HG03460 (cell line): Measurements from ENCODE around the gene EML4.

Source experiments
- ATAC-seq: cut with Tn5 transposase; IDR thresholded peaks from one replicate; pipeline ENCODE4 v1.9.1; 2021; ENCODE audit not compliant: unreplicated experiment

Gene EML4

DNA sequence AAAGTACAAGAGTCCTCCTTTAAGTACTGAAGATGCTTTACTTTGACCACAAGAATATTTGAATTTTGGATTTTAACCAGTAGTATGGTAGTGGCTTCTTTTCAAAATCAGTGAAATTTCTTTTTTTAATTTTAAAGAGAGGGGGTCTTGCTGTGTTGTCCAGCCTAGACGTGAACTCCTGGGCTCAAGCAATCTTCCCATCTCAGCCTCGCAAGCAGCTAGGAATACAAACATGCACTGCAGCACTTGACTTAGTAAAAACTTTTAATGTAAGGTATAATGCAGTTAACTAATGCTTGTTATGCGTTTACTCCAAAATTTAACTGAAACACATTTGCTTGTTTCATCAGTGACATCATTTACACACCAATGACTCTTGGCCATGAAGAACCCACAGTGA, 49.6 kb downstream of the EML4 start:
- no peak for ATAC-seq

DNA sequence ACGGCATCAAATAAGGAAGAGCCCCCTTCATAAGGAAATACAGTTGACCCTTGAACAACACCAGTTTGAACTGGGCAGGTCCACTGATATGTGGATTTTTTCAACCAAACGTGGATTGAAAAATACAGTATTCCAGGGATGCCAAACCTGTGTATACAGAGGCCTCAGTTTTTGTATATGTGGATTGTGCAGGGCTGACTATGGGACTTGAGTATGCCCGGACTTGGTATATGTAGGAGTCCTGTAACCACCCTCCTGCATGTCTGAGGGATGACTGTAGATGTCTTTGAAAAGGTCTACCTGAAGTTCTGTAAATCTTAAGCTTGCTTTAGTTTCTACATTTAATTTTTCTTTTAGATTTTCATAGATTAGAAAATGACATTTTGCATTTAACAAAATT, 50.0 kb downstream of the EML4 start:
- no peak for ATAC-seq

DNA sequence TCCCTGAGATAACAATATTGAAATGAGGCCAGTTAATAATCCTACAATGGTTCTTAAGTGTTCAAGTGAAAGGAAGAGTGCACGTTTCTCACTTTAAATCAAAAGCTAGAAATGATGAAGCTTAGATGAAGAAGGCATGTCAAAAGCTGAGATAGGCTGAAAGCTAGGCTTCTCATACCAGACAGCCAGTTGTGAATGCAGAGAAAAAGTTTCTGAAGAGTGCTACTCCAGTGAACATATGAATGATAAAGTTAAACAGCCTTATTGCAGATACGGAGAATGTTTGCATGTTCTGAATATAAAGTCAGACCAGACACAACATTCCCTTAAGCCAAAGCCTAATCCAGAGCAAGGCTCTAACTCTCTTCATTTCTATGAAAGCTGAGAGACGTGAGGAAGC, 51.4 kb downstream of the EML4 start:
- ATAC-seq = no peak

DNA sequence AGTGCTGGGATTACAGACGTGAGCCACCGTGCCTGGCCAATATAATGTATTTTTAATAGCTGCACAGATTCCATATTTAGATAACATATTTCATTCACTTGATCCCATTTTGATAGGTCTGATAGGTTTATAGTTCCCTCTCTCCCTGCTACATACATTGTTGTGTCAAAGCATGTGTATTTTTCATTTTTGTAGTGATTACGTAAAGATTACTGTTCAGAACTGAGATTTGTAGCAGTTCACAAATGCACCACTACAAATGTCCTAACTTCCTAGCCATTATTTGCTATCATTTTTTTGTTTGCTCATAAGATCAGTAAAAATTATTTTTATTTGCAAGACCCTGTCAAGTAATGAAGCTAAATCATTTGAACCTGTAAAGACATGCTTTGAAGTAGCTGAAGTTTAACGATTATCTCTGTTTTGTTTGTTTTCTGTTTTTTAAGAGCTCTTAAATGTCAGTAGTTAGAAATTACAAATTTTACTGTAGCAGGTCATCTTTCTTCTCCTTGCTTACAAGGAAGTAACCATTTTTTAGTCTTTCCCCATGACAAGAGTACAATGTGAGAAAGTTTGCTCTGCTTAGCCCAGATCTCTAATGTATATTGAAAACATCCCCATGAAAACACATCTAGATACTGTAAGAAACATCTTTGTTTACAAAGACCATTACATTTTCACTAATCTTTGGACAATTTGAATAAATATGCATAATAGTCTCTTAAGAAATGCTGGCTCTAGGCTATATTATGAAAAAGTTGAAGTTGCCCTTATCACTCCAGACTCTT, 54.1 kb downstream of the EML4 start:
- ATAC-seq = no peak

DNA sequence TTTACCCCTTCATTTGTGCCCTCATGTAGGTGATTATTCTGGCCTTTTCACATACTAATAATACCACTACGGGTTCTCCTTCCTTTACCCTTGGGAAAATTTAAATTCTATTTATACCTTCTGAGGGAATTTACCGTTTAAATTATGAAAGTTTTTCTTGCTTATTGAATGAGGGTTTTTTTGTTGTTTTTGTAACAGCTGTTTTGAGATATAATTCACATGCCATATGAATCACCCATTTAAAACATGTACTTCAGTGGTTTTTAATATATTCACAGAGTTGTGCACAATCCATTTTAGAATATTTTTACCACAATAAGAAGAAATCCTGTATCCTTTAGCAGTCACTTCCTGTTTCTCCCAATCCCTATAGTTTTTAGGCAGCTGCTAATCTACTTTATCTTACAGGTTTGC, 54.7 kb downstream of the EML4 start:
- ATAC-seq = no peak

DNA sequence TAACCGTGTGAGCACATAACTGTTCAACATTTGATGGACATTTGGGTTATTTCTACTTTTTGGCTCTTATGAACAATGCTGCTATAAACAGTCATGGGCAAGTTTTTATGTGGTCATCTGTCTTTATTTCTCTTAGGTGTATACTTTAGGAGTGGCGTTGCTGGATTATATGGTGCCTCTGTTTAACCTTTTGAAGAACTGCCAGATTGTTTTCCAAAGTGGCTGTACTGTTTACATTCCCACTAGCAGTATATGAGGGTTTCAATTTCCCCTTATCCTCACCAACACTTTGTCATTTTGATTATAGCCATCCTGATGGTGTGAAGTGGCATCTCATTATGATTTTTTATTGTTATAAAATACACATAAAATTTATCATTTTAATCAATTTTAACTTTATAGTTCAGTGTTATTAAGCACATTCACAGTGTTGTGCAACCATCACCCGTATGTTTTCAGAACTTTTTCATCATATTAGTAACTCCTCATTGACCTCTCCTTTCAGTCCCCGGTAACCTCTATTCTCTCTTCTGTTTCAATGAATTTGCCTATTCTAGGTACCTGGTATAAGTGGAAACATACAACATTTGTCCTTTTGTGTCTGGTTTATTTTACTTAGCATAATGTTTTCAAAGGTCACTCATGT, 55.4 kb downstream of the EML4 start:
- no peak for ATAC-seq

DNA sequence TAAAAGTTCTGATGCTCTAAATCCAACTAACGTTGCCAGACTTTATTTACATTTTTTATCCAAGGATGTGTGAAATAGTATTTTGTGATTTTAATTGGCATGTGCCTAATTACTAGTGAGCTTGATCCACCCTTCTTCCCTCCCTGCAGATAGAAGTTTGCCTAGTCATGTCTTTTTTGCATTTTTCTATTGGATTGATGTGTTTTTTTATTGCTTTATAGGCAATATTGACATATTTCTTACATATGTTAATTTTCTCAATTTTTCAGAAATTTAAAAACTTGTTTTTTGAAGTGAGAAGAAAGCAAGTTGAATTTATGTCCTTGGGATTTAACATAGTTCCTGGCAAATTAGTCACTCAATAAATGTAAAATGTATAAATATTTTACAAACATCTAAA, 56.4 kb downstream of the EML4 start:
- ATAC-seq = no peak

DNA sequence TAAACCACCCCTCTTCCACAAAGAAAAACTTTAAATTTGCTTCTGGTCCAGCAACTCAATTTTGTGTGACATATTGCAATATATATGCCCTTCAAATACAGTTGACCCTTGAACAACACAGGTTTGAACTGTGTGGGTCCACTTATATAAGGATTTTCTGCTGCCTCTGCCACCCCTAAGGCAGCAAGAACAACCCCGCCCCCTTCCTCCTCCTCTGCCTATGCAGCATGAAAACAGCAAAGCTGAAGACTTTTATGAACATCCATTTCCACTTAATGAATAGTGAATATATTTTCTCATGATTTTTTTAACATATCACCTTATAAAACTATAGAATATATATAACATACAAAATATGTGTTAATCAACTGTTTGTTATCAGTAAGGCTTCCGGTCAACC, 58.3 kb downstream of the EML4 start:
- no peak for ATAC-seq

DNA sequence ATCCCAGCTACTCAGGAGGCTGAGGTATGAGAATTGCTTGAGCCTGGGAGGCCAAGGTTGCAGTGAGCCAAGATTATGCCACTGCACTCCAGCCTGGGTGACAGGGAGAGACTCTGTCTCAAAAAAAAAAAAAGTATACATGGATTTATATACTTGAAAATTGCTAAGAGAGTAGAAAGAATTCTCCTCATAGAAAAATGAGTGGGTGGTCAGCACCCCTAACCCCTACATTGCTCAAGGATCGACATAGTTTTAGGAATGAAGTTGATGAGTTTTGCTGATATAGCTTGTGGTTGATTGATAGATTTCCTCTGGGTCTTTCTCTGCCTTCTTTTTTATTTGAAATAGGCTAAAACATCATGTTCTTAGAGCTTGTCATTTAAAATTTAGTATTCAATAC, 58.9 kb downstream of the EML4 start:
- no peak for ATAC-seq

DNA sequence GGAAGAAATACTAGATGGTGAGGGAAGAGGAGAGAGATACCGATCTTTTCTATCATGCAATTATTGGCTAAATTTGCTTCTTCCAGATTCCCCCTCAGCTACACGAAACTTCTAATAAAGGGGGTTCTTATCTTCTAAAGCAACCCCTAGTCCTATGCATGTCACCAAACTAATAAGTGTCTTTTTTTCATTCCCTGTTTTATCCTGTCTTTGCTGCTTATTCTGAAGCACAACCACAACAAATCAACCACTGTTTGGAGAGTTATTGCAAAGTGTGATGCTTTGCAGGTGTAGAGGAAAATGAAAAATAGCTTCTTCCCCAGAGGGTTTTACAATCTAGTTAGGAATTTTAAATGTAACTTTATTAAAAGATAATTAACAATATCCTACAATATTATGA, 60.8 kb downstream of the EML4 start:
- ATAC-seq = no peak

DNA sequence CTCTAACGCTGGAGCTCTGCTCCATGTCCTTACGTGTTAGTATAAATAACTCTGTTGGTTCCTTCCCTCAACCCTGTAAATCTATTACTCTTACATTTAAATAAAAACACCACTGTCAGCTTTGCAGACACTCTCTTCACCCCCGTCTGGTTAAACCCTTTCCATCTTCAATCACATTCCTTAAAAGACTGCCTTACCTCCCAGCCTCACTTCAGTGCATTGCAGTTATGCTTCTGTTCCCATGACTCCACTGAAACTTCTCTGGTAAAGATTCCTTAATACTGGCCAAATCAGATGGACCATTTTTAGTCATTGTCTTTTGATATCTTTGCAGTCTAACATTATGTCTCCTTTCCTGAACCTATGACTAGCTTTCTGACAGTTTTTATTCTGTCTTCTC, 61.7 kb downstream of the EML4 start:
- no peak for ATAC-seq

DNA sequence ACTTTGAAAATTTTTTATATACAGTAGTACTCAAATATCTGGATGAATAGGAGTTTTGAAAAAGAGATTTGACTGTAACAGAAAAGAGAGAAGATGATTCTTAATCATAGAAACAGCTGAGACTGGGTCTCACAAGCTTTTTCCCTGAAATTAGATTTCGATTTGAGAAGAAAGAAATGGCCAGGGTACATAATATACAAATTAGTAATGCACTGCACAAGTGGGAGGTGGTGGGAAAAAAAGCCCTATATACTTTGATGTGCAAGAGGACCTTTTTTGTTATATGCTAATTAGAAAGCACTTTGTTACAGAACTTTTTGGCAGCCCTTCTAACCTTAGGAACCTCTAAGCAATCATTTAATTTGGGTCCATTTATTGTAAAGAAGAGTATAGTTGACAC, 62.9 kb downstream of the EML4 start:
- no peak for ATAC-seq

DNA sequence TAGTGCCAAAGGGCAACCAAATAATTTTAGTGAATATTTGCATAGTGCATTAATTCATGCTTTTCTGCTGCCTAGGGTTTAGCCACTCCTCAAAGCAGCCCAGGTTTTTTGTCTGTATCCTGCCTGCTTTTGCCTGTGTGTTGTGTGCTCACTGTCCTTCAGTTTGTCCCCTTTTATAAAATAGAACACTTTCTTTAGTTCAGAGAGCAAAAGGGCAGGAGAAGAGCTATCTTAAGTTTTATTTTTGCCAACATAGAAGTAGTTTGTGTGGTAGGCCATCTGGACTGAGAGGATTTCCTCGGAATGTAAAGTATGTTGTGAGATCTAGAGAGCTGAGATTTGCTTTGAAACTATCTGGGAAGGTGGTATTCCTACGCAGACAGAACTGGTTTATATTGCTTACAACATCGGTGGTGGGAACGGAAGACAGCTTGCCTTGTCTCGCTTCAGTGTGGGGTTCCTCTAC, 64.9 kb downstream of the EML4 start:
- no peak for ATAC-seq

DNA sequence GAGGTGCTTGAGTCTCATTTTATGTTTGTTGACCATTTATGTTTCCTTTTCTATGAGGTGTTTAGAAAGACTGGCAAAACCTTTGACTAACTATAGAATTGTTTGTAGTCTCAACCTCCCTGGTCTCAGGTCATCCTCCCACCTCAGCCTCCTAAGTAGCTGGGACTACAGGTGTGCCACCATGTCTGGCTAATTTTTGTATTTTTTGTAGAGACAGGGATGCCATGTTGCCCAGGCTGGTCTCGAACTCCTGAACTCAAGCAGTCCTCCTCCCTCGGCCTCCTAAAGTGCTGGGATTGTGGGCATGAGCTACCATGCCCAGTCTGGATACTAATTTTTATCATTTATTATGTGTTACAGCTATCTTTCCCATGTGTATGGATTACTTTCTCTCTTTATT, 67.8 kb downstream of the EML4 start:
- ATAC-seq = no peak

DNA sequence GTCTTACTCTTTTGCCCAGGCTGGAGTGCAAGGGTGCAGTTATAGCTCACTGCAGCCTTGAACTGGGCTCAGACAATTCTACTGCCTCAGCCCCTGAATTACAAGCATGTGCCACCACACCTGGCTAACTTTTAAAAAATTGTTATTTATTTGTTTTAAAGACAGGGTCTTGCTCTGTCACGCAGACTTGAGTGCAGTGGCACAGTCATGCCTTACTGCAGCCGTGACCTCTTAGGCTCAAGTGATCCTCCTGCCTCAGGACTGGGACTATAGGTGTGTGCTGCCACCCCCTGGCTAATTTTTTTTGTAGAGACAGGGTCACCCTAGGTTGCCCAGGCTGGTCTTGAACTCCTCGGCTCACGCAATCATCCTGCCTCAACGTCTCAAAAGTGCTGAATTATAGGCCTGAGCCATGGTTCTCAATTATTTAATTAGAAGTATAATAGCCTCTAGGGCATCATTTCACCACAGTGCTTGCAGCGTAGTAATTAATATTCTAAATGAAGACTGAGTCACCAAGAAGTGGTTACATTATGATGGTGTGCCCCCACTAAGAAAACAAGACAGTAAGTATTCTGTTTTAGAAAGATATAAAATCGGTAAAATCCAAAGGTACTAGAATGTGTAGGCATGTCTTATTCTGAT, 69.6 kb downstream of the EML4 start:
- ATAC-seq = peak; percentile 77

DNA sequence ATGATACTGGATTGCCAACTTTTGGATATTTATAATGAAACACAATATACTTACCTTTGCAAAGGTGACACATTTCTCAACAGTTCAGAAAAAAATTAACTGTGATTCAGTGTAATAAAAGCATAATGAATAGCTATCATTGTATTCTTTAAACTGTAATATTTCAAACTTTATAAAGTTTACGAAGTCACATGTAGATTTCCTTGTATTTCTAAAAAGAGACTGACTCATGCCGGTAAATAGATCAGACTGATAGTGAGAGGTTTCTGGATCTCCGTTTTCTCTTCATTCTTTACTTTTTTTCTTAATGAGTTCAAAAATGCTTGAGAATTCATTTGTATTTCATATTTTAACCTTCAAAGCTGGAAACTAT, 70.1 kb downstream of the EML4 start:
- no peak for ATAC-seq

DNA sequence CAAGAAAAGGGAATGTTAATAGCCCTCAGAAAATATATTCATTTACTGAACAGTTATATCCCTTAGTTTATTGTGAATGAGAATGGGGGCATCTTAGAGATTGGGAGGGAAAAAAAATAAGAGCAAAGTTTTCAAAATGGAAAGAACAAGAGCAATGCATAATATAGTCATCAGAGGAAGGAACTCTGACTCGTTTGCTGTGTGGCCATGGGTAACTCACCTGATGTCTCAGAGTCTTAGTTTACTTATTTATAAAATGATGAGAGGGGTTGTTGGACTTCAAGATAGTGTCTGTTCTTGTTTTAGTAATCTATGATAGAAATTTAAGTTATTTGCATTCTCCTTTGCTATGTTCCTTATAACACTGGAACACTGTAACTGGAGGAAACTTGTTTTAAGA, 70.7 kb downstream of the EML4 start:
- no peak for ATAC-seq

DNA sequence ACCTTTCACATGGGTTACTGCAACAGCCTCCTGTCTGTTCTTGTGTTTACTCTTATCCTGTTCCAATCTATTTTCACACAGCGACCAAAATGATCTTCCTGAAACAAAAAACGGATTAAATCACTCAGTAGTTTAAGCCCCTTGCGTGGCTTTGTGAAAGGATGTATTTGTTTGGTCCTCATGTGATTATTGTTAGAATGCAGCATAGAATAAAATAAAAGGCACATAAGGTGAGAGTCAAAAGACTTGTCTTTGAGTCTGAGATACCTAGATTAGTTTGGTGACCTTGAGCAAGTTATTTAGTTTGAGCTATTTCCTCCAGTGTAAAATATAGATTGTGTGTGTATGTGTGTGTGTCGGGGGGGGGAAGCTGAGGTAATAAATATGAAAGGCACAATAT, 72.4 kb downstream of the EML4 start:
- ATAC-seq = no peak

DNA sequence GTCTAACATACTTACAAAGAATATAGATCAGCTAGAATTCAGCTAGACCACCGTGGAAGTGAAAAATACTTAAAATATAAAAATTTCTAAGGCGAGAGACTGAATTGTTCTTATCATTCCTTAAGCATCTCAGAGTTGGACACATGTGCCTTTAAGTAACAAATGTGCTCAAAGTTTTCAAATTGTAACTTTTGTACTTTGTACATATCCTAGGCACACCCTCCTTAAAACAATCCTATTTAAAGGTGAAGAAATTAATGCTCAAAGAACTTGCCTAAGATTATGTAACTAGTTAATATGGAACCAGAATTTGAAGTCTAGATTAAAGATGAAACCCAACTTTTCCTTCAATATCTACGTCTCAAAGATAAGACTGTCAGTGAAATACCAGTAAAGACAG, 74.1 kb downstream of the EML4 start:
- ATAC-seq = no peak

DNA sequence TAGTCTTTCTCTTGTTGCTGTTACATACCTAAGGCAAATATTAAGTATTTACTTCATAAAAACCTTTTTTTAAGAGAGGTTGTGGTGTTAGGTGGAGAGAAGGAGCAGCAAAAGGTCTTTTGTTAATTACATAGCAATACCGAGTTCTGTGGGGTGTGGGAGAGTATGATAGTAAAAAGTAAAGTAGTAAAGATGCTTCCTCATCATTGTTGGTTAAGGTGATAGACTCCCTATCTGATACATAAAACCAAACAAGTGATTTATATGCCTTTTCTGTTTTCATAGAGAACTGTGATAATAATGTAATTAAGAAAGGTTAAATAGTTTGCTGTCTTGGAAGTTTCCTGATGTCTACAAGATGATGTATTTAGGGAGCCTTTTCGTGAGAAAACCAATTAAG, 75.4 kb downstream of the EML4 start:
- ATAC-seq = no peak

DNA sequence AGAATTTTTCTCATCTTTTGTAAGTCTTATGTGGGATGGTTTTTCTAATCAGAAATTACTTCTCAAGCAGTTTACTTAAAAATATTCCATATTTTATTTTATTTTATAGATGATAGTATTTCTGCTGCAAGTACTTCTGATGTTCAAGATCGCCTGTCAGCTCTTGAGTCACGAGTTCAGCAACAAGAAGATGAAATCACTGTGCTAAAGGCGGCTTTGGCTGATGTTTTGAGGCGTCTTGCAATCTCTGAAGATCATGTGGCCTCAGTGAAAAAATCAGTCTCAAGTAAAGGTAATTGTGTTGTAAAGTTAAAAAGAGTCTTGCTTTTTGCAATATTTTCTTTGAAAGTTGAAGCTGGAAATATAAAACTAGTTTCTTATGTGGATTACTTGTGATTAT, 76.2 kb downstream of the EML4 start:
- no peak for ATAC-seq

DNA sequence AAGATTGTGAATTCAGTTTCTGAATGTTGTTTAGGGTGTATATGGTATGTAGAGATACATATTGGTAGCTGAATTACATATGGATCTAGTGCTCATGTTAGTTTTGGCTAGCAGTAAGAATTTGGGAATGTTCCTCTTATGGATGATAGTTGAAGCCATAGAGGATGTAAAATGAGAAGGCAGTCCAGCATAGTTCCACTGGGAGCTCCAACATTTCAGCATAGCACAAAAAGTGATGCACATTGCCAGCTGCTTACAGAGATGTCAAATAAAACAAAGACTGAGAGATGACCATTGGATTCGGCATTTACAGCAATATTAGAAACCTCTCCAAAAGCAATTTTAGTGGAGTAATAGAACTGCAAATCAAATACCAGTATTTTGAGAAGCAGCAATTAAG, 77.4 kb downstream of the EML4 start:
- ATAC-seq = no peak
